ENCODE results near the gene SYT2.
"Not testable (repeated sequence)": the region's sequence is repeated elsewhere in the genome, so short reads cannot be mapped to it uniquely, and the experiment has no call there.

DNA sequence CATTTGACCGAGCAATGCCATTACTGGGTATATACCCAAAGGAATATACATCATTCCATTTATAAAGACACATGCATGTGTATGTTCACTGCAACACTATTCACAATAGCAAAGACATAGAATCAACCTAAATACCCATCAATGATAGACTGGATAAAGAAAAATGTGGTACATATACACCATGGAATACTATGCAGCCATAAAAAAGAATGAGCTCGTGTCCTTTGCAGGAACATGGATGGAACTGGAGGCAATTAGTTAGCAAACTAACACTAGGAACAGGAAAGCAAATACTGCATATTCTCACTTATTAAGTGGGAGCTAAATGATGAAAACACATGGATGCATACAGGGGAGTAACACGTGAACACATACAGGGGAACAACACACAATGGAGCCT is 34.5 kb upstream of the SYT2 start:
- TF ChIP-seq, protein P1, sequence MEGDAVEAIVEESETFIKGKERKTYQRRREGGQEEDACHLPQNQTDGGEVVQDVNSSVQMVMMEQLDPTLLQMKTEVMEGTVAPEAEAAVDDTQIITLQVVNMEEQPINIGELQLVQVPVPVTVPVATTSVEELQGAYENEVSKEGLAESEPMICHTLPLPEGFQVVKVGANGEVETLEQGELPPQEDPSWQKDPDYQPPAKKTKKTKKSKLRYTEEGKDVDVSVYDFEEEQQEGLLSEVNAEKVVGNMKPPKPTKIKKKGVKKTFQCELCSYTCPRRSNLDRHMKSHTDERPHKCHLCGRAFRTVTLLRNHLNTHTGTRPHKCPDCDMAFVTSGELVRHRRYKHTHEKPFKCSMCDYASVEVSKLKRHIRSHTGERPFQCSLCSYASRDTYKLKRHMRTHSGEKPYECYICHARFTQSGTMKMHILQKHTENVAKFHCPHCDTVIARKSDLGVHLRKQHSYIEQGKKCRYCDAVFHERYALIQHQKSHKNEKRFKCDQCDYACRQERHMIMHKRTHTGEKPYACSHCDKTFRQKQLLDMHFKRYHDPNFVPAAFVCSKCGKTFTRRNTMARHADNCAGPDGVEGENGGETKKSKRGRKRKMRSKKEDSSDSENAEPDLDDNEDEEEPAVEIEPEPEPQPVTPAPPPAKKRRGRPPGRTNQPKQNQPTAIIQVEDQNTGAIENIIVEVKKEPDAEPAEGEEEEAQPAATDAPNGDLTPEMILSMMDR (IDR thresholded peaks at IDR 0.05; ENCODE audit: insufficient read depth, low read length) = not testable (repeated sequence)
- TF ChIP-seq, protein P2, sequence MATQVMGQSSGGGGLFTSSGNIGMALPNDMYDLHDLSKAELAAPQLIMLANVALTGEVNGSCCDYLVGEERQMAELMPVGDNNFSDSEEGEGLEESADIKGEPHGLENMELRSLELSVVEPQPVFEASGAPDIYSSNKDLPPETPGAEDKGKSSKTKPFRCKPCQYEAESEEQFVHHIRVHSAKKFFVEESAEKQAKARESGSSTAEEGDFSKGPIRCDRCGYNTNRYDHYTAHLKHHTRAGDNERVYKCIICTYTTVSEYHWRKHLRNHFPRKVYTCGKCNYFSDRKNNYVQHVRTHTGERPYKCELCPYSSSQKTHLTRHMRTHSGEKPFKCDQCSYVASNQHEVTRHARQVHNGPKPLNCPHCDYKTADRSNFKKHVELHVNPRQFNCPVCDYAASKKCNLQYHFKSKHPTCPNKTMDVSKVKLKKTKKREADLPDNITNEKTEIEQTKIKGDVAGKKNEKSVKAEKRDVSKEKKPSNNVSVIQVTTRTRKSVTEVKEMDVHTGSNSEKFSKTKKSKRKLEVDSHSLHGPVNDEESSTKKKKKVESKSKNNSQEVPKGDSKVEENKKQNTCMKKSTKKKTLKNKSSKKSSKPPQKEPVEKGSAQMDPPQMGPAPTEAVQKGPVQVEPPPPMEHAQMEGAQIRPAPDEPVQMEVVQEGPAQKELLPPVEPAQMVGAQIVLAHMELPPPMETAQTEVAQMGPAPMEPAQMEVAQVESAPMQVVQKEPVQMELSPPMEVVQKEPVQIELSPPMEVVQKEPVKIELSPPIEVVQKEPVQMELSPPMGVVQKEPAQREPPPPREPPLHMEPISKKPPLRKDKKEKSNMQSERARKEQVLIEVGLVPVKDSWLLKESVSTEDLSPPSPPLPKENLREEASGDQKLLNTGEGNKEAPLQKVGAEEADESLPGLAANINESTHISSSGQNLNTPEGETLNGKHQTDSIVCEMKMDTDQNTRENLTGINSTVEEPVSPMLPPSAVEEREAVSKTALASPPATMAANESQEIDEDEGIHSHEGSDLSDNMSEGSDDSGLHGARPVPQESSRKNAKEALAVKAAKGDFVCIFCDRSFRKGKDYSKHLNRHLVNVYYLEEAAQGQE (IDR thresholded peaks at IDR 0.05; ENCODE audit: insufficient replicate concordance, low read depth) = not testable (repeated sequence)
- not testable (repeated sequence) for TF ChIP-seq GABPA (IDR thresholded peaks at IDR 0.05; ENCODE audit: low read depth); POLR2AphosphoS5 (IDR thresholded peaks at IDR 0.05; ENCODE audit: low read depth); SPI1 (IDR thresholded peaks at IDR 0.05; ENCODE audit: borderline replicate concordance, low read depth)
